ENCODE results near the gene NGFR. TPM values are rescaled to one million over a fixed set of nuclear protein-coding genes. Genes with fewer than 3 reads are reported as not detected.

NGFR gene
- total RNA-seq, 1 donor from 2014 or later, result 131 TPM

- TF ChIP-seq CTCF (IDR thresholded peaks at IDR 0.05; ENCODE audit: partially characterized antibody, unreplicated experiment), result no peak
- Mint-ChIP-seq H3K36me3 (ENCODE audit: unreplicated experiment) (no peaks in the 10 kb centered on the region), H3K4me3 (ENCODE audit: unreplicated experiment) (no peak overlapping the region), H3K27ac (ENCODE audit: unreplicated experiment) (no peak overlapping the region), H3K27me3 (ENCODE audit: unreplicated experiment) (peaks cover 6% of the 10 kb centered on the region), H3K4me1 (ENCODE audit: low read depth, unreplicated experiment) (peaks cover 1% of the 10 kb centered on the region), H3K9me3 (ENCODE audit: unreplicated experiment) (peaks cover 1% of the 10 kb centered on the region)
- no peak for DNase-seq
Observed at GRCh38 chr17:49530118-49530517, 35.0 kb downstream of the NGFR start.

- Mint-ChIP-seq H3K27ac (ENCODE audit: unreplicated experiment) (no peak overlapping the region), H3K9me3 (ENCODE audit: unreplicated experiment) (peaks cover 2% of the 10 kb centered on the region), H3K27me3 (ENCODE audit: unreplicated experiment) (peaks cover 3% of the 10 kb centered on the region), H3K36me3 (ENCODE audit: unreplicated experiment) (no peaks in the 10 kb centered on the region), H3K4me3 (ENCODE audit: unreplicated experiment) (no peak overlapping the region), H3K4me1 (ENCODE audit: low read depth, unreplicated experiment) (peaks cover 9% of the 10 kb centered on the region)
- no peak for TF ChIP-seq CTCF (IDR thresholded peaks at IDR 0.05; ENCODE audit: partially characterized antibody, unreplicated experiment)
- DNase-seq, result no peak
Observed at GRCh38 chr17:49543860-49544259, 48.8 kb downstream of the NGFR start.

GRCh38 chr17:49545007-49545660, 50.0 kb downstream of the NGFR start:
- no peak overlapping the region for H3K4me3 Mint-ChIP-seq (ENCODE audit: unreplicated experiment)
- no peak for TF ChIP-seq CTCF (IDR thresholded peaks at IDR 0.05; ENCODE audit: partially characterized antibody, unreplicated experiment)
- peaks cover 4% of the 10 kb centered on the region for H3K9me3 Mint-ChIP-seq (ENCODE audit: unreplicated experiment)
- peaks cover 5% of the 10 kb centered on the region for H3K27me3 Mint-ChIP-seq (ENCODE audit: unreplicated experiment)
- DNase-seq, result peak; percentile 22
- H3K4me1 Mint-ChIP-seq (ENCODE audit: low read depth, unreplicated experiment), result peaks cover 14% of the 10 kb centered on the region
- no peak overlapping the region for H3K27ac Mint-ChIP-seq (ENCODE audit: unreplicated experiment)
- H3K36me3 Mint-ChIP-seq (ENCODE audit: unreplicated experiment), result no peaks in the 10 kb centered on the region

- no peak for TF ChIP-seq CTCF (IDR thresholded peaks at IDR 0.05; ENCODE audit: partially characterized antibody, unreplicated experiment)
- H3K9me3 Mint-ChIP-seq (ENCODE audit: unreplicated experiment), result peaks cover 4% of the 10 kb centered on the region
- peaks cover 5% of the 10 kb centered on the region for H3K27me3 Mint-ChIP-seq (ENCODE audit: unreplicated experiment)
- peaks cover 14% of the 10 kb centered on the region for H3K4me1 Mint-ChIP-seq (ENCODE audit: low read depth, unreplicated experiment)
- no peak overlapping the region for H3K4me3 Mint-ChIP-seq (ENCODE audit: unreplicated experiment)
- no peak overlapping the region for H3K27ac Mint-ChIP-seq (ENCODE audit: unreplicated experiment)
- H3K36me3 Mint-ChIP-seq (ENCODE audit: unreplicated experiment), result no peaks in the 10 kb centered on the region
- no peak for DNase-seq
Observed at GRCh38 chr17:49545806-49546545, 50.9 kb downstream of the NGFR start.
